HG03342 (cell line): ENCODE data around the gene RFLNA.

Experiments used
- ATAC-seq: cut with Tn5 transposase; IDR thresholded peaks from one replicate; pipeline ENCODE4 v1.9.1; 2021; ENCODE audit warnings: mild to moderate bottlenecking, moderate library complexity; ENCODE audit not compliant: unreplicated experiment

The RFLNA gene

GRCh38 chr12:124294780-124295341, at the start of gene RFLNA:
RFLNA (plus strand) TSS chr12:124295093; CDS start chr12:124295430, 337 bp downstream.
- ATAC-seq = no peak

GRCh38 chr12:124247331-124247730, 47.6 kb upstream of the RFLNA start:
- no peak for ATAC-seq

GRCh38 chr12:124248941-124249825, 45.7 kb upstream of the RFLNA start:
- no peak for ATAC-seq

GRCh38 chr12:124251186-124251585, 43.7 kb upstream of the RFLNA start:
- ATAC-seq = no peak

GRCh38 chr12:124252964-124253363, 41.9 kb upstream of the RFLNA start:
- ATAC-seq = no peak

- ATAC-seq = no peak
These were observed 40.8 kb upstream of the RFLNA start for GRCh38 chr12:124254126-124254525.

- ATAC-seq = no peak
These were observed 35.5 kb upstream of the RFLNA start for GRCh38 chr12:124259154-124260066.

- no peak for ATAC-seq
These were observed 33.0 kb upstream of the RFLNA start for GRCh38 chr12:124261885-124262284.

GRCh38 chr12:124264089-124264795, 30.7 kb upstream of the RFLNA start:
- ATAC-seq = no peak

- ATAC-seq = no peak
These were observed 30.0 kb upstream of the RFLNA start for GRCh38 chr12:124264879-124265278.

- ATAC-seq = no peak
These were observed 27.6 kb upstream of the RFLNA start for GRCh38 chr12:124267205-124267778.

GRCh38 chr12:124270671-124271070, 24.2 kb upstream of the RFLNA start:
- no peak for ATAC-seq

GRCh38 chr12:124273630-124274029, 21.3 kb upstream of the RFLNA start:
- ATAC-seq = peak; percentile 74

GRCh38 chr12:124276337-124276736, 18.6 kb upstream of the RFLNA start:
- ATAC-seq = no peak

GRCh38 chr12:124277394-124278241, 17.3 kb upstream of the RFLNA start:
- no peak for ATAC-seq

GRCh38 chr12:124278389-124279101, 16.3 kb upstream of the RFLNA start:
- no peak for ATAC-seq

- no peak for ATAC-seq
These were observed 15.6 kb upstream of the RFLNA start for GRCh38 chr12:124279315-124279714.

GRCh38 chr12:124279846-124280360, 15.0 kb upstream of the RFLNA start:
- no peak for ATAC-seq

GRCh38 chr12:124281309-124281708, 13.6 kb upstream of the RFLNA start:
- no peak for ATAC-seq
